ENCODE measurements around the gene BCKDK.
"Not testable (repeated sequence)": the region's sequence is repeated elsewhere in the genome, so short reads cannot be mapped to it uniquely, and the experiment has no call there.

The BCKDK gene

GRCh38 chr16:31127182-31127581, 19.0 kb downstream of the BCKDK start:
- DNase-seq (ENCODE audit: low read depth), result no peak

- no peak for DNase-seq (ENCODE audit: low read depth)
These were observed 20.8 kb downstream of the BCKDK start for GRCh38 chr16:31128711-31129567.

- no peak for DNase-seq (ENCODE audit: low read depth)
These were observed 21.6 kb downstream of the BCKDK start for GRCh38 chr16:31129568-31130335.

GRCh38 chr16:31130336-31130891, 22.2 kb downstream of the BCKDK start:
- DNase-seq (ENCODE audit: low read depth), result no peak

GRCh38 chr16:31130899-31131298, 22.7 kb downstream of the BCKDK start:
- no peak for DNase-seq (ENCODE audit: low read depth)

GRCh38 chr16:31131416-31131815, 23.2 kb downstream of the BCKDK start:
- no peak for DNase-seq (ENCODE audit: low read depth)

- no peak for DNase-seq (ENCODE audit: low read depth)
These were observed 23.7 kb downstream of the BCKDK start for GRCh38 chr16:31131841-31132271.

- no peak for DNase-seq (ENCODE audit: low read depth)
These were observed 24.3 kb downstream of the BCKDK start for GRCh38 chr16:31132303-31132979.

GRCh38 chr16:31133046-31133501, 24.9 kb downstream of the BCKDK start:
- DNase-seq (ENCODE audit: low read depth), result no peak

GRCh38 chr16:31134091-31134571, 25.9 kb downstream of the BCKDK start:
- no peak for DNase-seq (ENCODE audit: low read depth)

- DNase-seq (ENCODE audit: low read depth), result no peak
These were observed 26.7 kb downstream of the BCKDK start for GRCh38 chr16:31134625-31135534.

GRCh38 chr16:31135535-31136286, 27.5 kb downstream of the BCKDK start, which contains the start of gene PRSS8:
PRSS8 (minus strand) TSS chr16:31135727; CDS start chr16:31135498, 229 bp downstream.
- DNase-seq (ENCODE audit: low read depth), result no peak

- DNase-seq (ENCODE audit: low read depth), result no peak
These were observed 28.1 kb downstream of the BCKDK start for GRCh38 chr16:31136287-31136662.

GRCh38 chr16:31136822-31137499, 28.8 kb downstream of the BCKDK start:
- DNase-seq (ENCODE audit: low read depth), result not testable (repeated sequence)

GRCh38 chr16:31138621-31139578, 30.7 kb downstream of the BCKDK start:
- DNase-seq (ENCODE audit: low read depth), result peak; percentile 78

- not testable (repeated sequence) for DNase-seq (ENCODE audit: low read depth)
These were observed 32.9 kb downstream of the BCKDK start for GRCh38 chr16:31141071-31141469.

GRCh38 chr16:31141489-31142108, 33.4 kb downstream of the BCKDK start:
- no peak for DNase-seq (ENCODE audit: low read depth)

Measured in HS-5 (cell line).